GM12873 (cell line): ENCODE data around the gene FGF12.

Source experiments
- CTCF ChIP-seq: IDR thresholded peaks from 2 replicates; pipeline ENCODE4 v1.5.1; 2012; ENCODE audit warnings: low read depth, mild to moderate bottlenecking, moderate library complexity, low read length, control low read depth; ENCODE audit not compliant: insufficient read depth; ENCODE audit errors: missing control alignments

FGF12 gene

GRCh38 chr3:192706272-192706671, 21.1 kb downstream of the FGF12 start:
- TF ChIP-seq CTCF: no peak

- no peak for TF ChIP-seq CTCF
Measured at GRCh38 chr3:192700885-192701284, 26.5 kb downstream of the FGF12 start.

DNA sequence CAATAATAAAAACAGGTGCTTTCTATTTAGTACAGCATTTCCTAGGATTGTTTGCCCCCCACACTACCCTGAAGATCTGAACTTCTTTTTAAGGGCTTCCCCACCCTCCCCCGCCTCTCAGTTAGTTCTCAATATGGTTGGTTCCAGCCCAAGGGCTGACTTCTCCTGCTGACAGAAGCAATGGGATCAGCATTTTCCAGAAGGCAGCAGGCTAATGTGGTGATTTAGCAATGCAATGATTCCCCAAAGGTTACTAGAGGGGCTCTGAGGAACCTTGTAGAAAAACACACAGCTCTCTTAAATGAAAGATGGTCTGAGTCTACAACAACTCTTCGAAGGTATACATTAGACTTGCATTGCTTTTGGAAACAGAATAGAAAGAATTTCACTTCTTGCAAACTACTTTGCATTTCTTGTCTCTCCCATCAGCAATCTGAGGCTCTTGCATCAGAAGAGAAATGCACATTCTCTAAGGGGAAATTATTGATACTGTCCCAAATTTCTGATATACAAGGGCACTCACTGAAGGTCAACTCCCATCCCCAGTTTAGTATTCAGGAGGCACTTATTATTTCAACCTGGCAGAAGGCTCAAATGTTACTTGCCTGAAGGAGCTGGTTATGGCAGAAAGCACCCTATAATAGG, 30.3 kb downstream of the FGF12 start:
- no peak for TF ChIP-seq CTCF

DNA sequence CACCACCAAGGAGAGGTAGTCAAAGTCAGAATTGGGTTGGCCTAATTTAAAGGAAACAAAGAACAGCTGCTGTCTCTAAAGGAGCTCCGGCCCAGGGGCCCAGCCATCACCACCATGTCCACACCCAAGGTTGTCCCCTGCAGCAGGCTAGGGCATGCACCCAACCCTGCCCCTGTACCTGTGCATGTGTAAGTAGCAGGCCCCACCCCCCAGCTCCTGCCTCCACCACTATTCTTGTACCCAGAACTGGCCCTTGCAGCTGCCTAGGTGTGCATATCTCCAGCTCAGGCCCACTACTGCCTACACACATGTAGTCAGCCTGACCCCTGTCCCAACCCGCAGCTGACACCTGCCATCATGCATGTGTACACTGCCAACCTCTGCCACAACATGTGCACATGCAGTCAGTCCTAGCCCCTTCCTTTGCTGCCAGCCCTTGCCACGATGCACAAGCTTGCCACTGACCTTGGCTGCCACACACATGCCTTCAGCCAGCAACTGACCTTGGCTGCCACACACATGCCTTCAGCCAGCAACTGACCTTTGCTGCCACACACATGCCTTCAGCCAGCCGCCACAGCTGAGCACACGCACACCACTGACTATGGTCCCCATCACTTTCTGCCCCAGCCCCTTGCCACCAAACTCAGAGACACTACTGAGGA, 39.7 kb downstream of the FGF12 start:
- no peak for TF ChIP-seq CTCF

- TF ChIP-seq CTCF: no peak
Measured at GRCh38 chr3:192685801-192686200, 41.5 kb downstream of the FGF12 start.

DNA sequence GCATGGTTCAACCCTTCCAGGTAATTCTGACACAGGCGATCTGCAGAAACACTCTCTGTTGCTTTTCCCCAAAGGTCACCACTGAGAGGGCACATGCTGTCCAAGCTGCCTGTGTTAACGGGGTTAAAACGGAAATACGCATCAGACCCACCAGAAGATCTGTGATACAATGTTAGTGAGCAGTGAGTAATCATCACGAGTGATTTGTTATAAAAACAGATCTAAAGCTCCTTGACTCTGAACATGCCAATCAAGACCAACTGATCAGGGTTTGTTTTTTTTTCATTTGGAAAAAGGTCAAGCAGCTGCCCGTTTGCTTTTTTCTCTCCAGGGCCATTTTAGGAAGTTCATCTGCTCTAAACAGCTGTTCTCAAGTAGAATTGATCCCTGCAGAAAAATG, 43.2 kb downstream of the FGF12 start:
- TF ChIP-seq CTCF: no peak

DNA sequence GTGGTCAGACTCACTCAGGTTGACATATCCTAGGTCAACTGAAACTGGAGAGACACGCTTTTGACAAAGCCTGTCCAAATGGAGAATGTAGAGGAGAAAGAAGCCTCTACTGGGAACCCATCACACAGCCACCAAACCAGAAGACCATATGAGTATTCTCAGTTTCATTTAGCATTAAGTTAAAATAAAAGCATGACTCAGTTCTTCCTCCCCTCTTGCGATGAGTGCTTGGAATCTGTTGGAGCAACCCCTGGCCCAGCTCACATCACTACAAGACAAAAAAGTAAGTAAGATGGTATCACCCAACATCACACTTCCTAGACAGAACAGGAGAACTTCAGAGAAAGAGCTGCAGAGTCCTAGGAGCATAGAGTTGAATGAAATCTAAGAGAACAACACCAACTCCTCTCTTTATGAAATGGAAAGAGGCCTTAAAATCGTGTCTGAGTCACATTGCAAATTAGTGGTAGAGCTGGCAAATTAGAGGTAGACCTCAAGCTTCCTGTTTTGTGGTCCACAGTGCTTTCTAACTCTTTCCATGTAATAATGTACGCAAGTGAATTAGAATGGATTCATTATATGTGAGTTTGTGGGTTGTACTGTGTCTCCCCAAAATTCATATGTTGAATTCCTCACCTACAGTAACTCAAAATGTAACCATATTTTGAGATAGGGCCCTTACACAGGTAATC, 51.2 kb downstream of the FGF12 start:
- TF ChIP-seq CTCF: no peak
